ENCODE results near the gene NINJ2. TPM values are rescaled to one million over a fixed set of nuclear protein-coding genes. Genes with fewer than 3 reads are reported as not detected.

Gene NINJ2
- total RNA-seq, 1 experiment from 2014 or later: 0.24 TPM

- H2BK15ac ChIP-seq (ENCODE audit: low read depth, low read length): no peak overlapping the region
- H3K14ac ChIP-seq (ENCODE audit: insufficient read depth, low read length): no peak overlapping the region
- Mint-ChIP-seq H3K4me1 (peaks cover 24 to 40% of the 10 kb centered on the region in 2 experiments), H3K9me3 (no peaks in the 10 kb centered on the region; a peak in 2 of 5 replicates), H3K36me3 (ENCODE audit: insufficient read depth in 1 of 3, low read depth in 3 of 3) (no peaks in the 10 kb centered on the region), H3K27me3 (ENCODE audit: low read depth) (peaks cover 7% of the 10 kb centered on the region), H3K4me3 (no peak overlapping the region), H3K27ac (no peak overlapping the region; a peak in 1 of 7 replicates)
- H3K4me2 ChIP-seq (ENCODE audit: insufficient read depth, insufficient read length, low read length): no peak overlapping the region
- H2BK12ac ChIP-seq (ENCODE audit: insufficient read length, low read depth, low read length): no peak overlapping the region
- no peak overlapping the region for H3K18ac ChIP-seq (ENCODE audit: insufficient read length, low read depth, low read length)
- peak; percentile 18 for DNase-seq
- no peak overlapping the region for H3K23ac ChIP-seq (ENCODE audit: insufficient read length, low read depth, low read length)
- H4K8ac ChIP-seq (replicated peaks; ENCODE audit: insufficient read length, low read depth, low read length): no peak overlapping the region
- H2AFZ ChIP-seq (ENCODE audit: low read length): no peak overlapping the region
- no peak overlapping the region for H3K4ac ChIP-seq (ENCODE audit: low read depth, low read length)
- H2BK120ac ChIP-seq (ENCODE audit: low read depth, low read length, poor library complexity, severe bottlenecking): no peak overlapping the region
- no peak for TF ChIP-seq CTCF (conservative IDR thresholded peaks at IDR 0.05)
- no peaks in the 10 kb centered on the region for H3K27me3 ChIP-seq (ENCODE audit: insufficient read depth, low read length)
- no peak overlapping the region for H3T11ph ChIP-seq (ENCODE audit: low read length)
- no peaks in the 10 kb centered on the region for H3K9me3 ChIP-seq (ENCODE audit: control insufficient read depth, low read depth, low read length)
- H3K4me1 ChIP-seq (ENCODE audit: insufficient read depth, low read length): peaks cover 2% of the 10 kb centered on the region; the same call in 1 of the 2 replicates
- no peak overlapping the region for H2AK5ac ChIP-seq (ENCODE audit: insufficient read length, low read length)
- no peaks in the 10 kb centered on the region for H3K79me1 ChIP-seq (ENCODE audit: insufficient read depth, low read depth, low read length, poor library complexity, severe bottlenecking)
- H3K27ac ChIP-seq (ENCODE audit: insufficient read length, low read depth, low read length): no peak overlapping the region
- no peak overlapping the region for H3K56ac ChIP-seq (ENCODE audit: insufficient read length, low read depth, low read length)
- H4K20me1 ChIP-seq (ENCODE audit: control insufficient read depth, insufficient read depth, insufficient read length): no peaks in the 10 kb centered on the region
- no peak overlapping the region for H2BK20ac ChIP-seq (ENCODE audit: low read depth, low read length, poor library complexity, severe bottlenecking)
- no peak overlapping the region for H2BK5ac ChIP-seq (ENCODE audit: insufficient read length, low read length)
- H3K79me2 ChIP-seq (ENCODE audit: insufficient read depth, low read length): no peaks in the 10 kb centered on the region
- no peak overlapping the region for H3K9ac ChIP-seq (ENCODE audit: extremely low read depth, insufficient read length, low read length)
- no peak overlapping the region for H4K5ac ChIP-seq (ENCODE audit: insufficient read length, low read depth, low read length)
- H3K23me2 ChIP-seq (ENCODE audit: insufficient read length, low read depth, low read length, poor library complexity, severe bottlenecking): no peaks in the 10 kb centered on the region
- H4K91ac ChIP-seq (ENCODE audit: insufficient read length, low read depth, low read length): no peak overlapping the region
- WGBS (ENCODE audit: extremely low coverage, insufficient read length, low lambda C conversion rate): no CpG with 5 or more reads among the region's 4 CpGs
These were observed 82.4 kb downstream of the NINJ2 start for GRCh38 chr12:580813-581212.

Measured in H9 (cell line).